HG03135 (cell line): Measurements from ENCODE around the gene TBC1D23.
"Not testable (repeated sequence)": the region's sequence is repeated elsewhere in the genome, so short reads cannot be mapped to it uniquely, and the experiment has no call there.

Experiments
- ATAC-seq: cut with Tn5 transposase; IDR thresholded peaks from one replicate; pipeline ENCODE4 v1.9.1; 2021; ENCODE audit warnings: mild to moderate bottlenecking, moderate library complexity; ENCODE audit not compliant: unreplicated experiment

Gene TBC1D23

GRCh38 chr3:100260685-100261484 is at the start of gene TBC1D23:
Gene TBC1D23, plus strand, starts transcription at chr3:100260992. Its CDS starts 27 bp downstream, at chr3:100261019.
- peak; percentile 100 for ATAC-seq

GRCh38 chr3:100213891-100214573 is 46.8 kb upstream of the TBC1D23 start:
- no peak for ATAC-seq

- no peak for ATAC-seq
Observed at GRCh38 chr3:100214574-100214964, 46.2 kb upstream of the TBC1D23 start.

- ATAC-seq = no peak
Observed at GRCh38 chr3:100216713-100217112, 44.1 kb upstream of the TBC1D23 start.

GRCh38 chr3:100221159-100221558 is 39.6 kb upstream of the TBC1D23 start:
- no peak for ATAC-seq

GRCh38 chr3:100225193-100225592 is 35.6 kb upstream of the TBC1D23 start:
- no peak for ATAC-seq

GRCh38 chr3:100225883-100226282 is 34.9 kb upstream of the TBC1D23 start:
- ATAC-seq = no peak

GRCh38 chr3:100226712-100227429 is 33.9 kb upstream of the TBC1D23 start:
- ATAC-seq = no peak

GRCh38 chr3:100227511-100227921 is 33.3 kb upstream of the TBC1D23 start:
- ATAC-seq = no peak

GRCh38 chr3:100228247-100228646 is 32.5 kb upstream of the TBC1D23 start:
- ATAC-seq = no peak

GRCh38 chr3:100229188-100229587 is 31.6 kb upstream of the TBC1D23 start:
- not testable (repeated sequence) for ATAC-seq

- no peak for ATAC-seq
Observed at GRCh38 chr3:100230710-100231109, 30.1 kb upstream of the TBC1D23 start.

- ATAC-seq = no peak
Observed at GRCh38 chr3:100231668-100232067, 29.1 kb upstream of the TBC1D23 start.

- ATAC-seq = no peak
Observed at GRCh38 chr3:100234364-100234763, 26.4 kb upstream of the TBC1D23 start.

- ATAC-seq = no peak
Observed at GRCh38 chr3:100238599-100238998, 22.2 kb upstream of the TBC1D23 start.

GRCh38 chr3:100242471-100242870 is 18.3 kb upstream of the TBC1D23 start:
- not testable (repeated sequence) for ATAC-seq

GRCh38 chr3:100244264-100244663 is 16.5 kb upstream of the TBC1D23 start:
- no peak for ATAC-seq

- ATAC-seq = no peak
Observed at GRCh38 chr3:100245136-100245535, 15.7 kb upstream of the TBC1D23 start.

- ATAC-seq = no peak
Observed at GRCh38 chr3:100245927-100246326, 14.9 kb upstream of the TBC1D23 start.

- no peak for ATAC-seq
Observed at GRCh38 chr3:100246999-100247398, 13.8 kb upstream of the TBC1D23 start.

- ATAC-seq = no peak
Observed at GRCh38 chr3:100252001-100252400, 8.8 kb upstream of the TBC1D23 start.
